Measurements from ENCODE around the gene PEAK3. TPM values are rescaled to one million over a fixed set of nuclear protein-coding genes. Genes with fewer than 3 reads are reported as not detected.
A peak's percentile ranks its signal among the peaks of the same experiment; 100 is the strongest.

PEAK3 gene, protein sequence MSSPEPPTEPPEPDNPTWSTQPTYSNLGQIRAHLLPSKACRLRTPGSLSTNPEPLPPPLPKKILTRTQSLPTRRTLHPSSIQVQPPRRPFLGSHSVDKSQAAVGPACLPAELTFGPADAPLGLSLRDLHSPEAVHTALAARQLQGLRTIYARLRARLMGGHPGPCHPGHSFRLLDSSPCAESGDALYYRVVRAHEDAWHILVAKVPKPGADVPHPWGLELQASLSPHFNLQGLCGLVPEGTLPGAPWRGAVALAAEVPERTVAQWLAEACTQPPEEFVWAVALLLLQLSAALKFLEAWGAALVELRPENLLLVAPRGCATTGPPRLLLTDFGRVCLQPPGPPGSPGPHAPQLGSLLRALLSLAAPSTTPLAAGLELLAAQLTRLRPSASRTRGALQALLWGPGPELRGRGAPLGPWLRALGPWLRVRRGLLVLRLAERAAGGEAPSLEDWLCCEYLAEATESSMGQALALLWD
- polyA plus RNA-seq (2011; rRNA removed) (not detected in 2 replicates), polyA minus RNA-seq (2011; rRNA and poly(A)+ RNA removed) (0.10 TPM in 1 of 2 replicates, not detected in the other)

DNA sequence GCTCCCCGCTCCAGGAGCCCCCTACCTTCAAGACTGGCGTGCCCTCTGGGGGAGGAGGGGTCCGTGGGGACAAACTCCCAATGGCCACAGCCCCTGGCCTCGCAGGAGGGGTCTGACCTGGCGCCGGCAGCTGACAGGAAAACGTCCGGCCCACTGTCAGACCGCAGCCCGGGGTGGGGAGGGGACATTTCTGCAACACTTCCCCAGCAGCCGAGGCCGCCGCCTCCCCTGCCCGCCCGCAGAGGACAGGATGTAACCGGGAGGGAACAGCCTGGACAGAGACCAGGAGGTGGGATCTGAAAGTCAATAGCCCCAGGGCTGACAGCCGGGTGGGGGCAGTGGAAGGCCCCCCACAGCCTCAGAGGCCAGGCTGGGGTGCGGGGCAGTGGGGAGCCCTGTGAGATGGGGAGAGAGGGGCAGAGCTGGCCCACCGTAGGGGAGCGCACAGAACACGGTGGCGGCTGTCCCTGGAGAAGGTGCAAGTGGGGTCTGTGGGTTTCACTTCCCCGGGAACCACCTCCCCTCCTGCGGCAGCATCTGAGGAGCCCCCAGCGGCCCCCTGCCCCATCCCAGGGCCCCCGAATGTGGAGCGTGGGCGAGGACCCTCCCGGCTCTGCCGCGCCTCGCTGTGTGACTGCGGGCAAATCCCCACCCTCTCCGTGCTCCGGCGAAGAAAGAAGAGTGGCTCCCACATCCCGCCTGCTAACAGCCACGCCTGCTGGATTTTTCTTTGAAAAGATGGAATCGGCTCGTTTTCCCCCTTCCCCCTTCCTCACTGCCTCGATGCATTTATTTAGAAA, at the start of gene PEAK3:
Gene PEAK3 (minus strand): TSS at position 114 of the 800 bp plus-strand sequence. CDS start 1,244 bp downstream, outside the sequence.
- ChIA-PET POLR2A (no interaction called here), CTCF (interaction anchor here (1.4 to 1.7 kb wide), 2 partner anchors 9 to 34 kb away, joined by 4 read pairs; no protein-coding TSS in a partner anchor)
- H3K4me3 ChIP-seq (ENCODE audit: low read depth, low read length) = peak within 1 kb of the TSS; percentile 28
- 0 out of 2 replicates have a peak, but pooled peaks cover under 1% of the 10 kb centered on the region for H3K27me3 ChIP-seq (ENCODE audit: control insufficient read depth, insufficient read depth, low read length)
- DNase-seq (ENCODE audit: low read depth) = no peak
- H3K36me3 ChIP-seq (ENCODE audit: control insufficient read depth, insufficient read depth, low read length) = no peaks in the 10 kb centered on the region
- TF ChIP-seq, protein P1, sequence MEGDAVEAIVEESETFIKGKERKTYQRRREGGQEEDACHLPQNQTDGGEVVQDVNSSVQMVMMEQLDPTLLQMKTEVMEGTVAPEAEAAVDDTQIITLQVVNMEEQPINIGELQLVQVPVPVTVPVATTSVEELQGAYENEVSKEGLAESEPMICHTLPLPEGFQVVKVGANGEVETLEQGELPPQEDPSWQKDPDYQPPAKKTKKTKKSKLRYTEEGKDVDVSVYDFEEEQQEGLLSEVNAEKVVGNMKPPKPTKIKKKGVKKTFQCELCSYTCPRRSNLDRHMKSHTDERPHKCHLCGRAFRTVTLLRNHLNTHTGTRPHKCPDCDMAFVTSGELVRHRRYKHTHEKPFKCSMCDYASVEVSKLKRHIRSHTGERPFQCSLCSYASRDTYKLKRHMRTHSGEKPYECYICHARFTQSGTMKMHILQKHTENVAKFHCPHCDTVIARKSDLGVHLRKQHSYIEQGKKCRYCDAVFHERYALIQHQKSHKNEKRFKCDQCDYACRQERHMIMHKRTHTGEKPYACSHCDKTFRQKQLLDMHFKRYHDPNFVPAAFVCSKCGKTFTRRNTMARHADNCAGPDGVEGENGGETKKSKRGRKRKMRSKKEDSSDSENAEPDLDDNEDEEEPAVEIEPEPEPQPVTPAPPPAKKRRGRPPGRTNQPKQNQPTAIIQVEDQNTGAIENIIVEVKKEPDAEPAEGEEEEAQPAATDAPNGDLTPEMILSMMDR (IDR thresholded peaks at IDR 0.05; ENCODE audit: insufficient read depth, low read depth, low read length) = no peak

DNA sequence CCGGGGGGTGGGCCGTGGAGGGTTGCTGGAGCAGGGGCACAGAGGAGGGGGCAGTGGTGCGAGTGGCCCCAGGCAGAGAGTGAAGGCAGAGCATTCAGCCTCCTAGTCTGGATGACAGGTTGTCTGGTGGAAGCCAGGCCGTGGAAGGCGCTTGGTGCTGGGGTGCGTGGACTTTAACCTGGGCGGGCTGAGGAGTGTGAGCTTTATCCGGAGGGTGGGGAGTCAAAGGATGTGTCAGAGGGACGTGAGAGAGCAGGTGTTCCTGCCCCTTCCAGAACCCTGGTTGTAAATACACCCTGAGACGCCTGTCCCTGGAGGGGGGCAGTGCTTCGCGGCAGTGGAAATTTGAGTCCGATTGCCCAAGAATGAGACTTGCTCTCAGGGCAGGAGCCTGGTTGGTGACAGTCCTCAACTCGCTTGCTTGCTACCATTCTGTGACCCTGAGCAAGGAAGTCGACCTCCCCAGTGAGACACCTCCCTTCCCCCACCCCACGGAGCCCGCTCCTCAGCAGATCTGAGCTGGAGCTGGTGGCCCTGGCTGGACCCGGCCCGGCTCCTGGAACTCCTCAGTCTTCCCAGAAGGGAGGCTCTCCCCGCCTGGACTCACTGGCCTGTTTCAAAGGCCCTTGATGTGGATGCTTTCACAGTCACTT, 48.8 kb upstream of the PEAK3 start:
- CTCF ChIA-PET = no interaction called here
- TF ChIP-seq, protein P1 (IDR thresholded peaks at IDR 0.05; ENCODE audit: insufficient read depth, low read depth, low read length) = no peak
- DNase-seq (ENCODE audit: low read depth) = no peak
- Histone ChIP-seq H3K4me3 (ENCODE audit: low read depth, low read length) (no peak overlapping the region), H3K36me3 (ENCODE audit: control insufficient read depth, insufficient read depth, low read length) (peaks cover under 1% of the 10 kb centered on the region; the same call in 1 of the 2 replicates), H3K27me3 (ENCODE audit: control insufficient read depth, insufficient read depth, low read length) (no peaks in the 10 kb centered on the region)
- POLR2A ChIA-PET = no interaction called here

DNA sequence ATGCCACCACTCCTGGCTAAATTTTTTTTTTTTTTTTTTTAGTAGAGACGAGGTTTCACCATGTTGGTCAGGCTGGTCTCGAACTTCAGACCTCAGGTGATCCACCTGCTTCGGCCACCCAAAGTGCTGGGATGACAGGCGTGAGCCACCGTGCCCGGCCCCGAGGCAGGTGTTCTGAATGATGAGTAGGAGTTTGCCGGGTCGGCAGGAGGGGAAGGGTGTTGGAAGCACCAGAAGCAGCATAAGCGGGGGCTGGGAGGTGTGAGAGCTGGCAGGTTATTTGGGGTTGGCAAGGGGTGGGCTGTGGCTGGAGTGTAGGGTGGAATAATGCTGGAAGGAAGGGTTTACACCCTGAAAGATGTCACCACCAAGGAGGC, 48.3 kb upstream of the PEAK3 start:
- no peak for DNase-seq (ENCODE audit: low read depth)
- Histone ChIP-seq H3K4me3 (ENCODE audit: low read depth, low read length) (no peak overlapping the region), H3K27me3 (ENCODE audit: control insufficient read depth, insufficient read depth, low read length) (no peaks in the 10 kb centered on the region), H3K36me3 (ENCODE audit: control insufficient read depth, insufficient read depth, low read length) (peaks cover 6% of the 10 kb centered on the region)
- ChIA-PET CTCF (no interaction called here), POLR2A (no interaction called here)
- TF ChIP-seq, protein P1 (IDR thresholded peaks at IDR 0.05; ENCODE audit: insufficient read depth, low read depth, low read length) = no peak

DNA sequence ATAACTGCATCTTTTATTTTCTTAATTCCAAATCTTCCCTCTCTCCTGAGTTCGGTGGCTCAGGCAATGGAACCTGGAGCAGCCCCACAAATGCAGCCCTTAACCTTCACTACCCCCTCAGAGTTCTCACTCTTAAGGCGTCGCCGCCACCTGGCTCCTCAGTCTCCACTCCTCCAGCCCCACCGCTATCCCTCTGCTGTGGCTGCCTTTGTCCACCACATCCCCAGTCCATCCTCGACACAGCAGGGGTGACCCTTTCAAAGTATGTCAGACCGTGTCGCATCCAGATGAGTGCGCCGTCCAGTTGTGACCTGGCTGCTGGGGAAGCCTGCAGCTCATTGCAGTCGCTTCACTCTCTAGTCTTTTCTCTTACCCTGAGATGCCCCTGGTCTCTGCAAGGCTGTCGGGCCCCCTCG, 47.5 kb upstream of the PEAK3 start:
- ChIA-PET POLR2A (no interaction called here), CTCF (no interaction called here)
- DNase-seq (ENCODE audit: low read depth) = no peak
- TF ChIP-seq, protein P1 (IDR thresholded peaks at IDR 0.05; ENCODE audit: insufficient read depth, low read depth, low read length) = no peak
- peak overlapping the region; percentile 95 for H3K4me3 ChIP-seq (ENCODE audit: low read depth, low read length)
- H3K36me3 ChIP-seq (ENCODE audit: control insufficient read depth, insufficient read depth, low read length) = peaks cover 6% of the 10 kb centered on the region
- no peaks in the 10 kb centered on the region for H3K27me3 ChIP-seq (ENCODE audit: control insufficient read depth, insufficient read depth, low read length)

DNA sequence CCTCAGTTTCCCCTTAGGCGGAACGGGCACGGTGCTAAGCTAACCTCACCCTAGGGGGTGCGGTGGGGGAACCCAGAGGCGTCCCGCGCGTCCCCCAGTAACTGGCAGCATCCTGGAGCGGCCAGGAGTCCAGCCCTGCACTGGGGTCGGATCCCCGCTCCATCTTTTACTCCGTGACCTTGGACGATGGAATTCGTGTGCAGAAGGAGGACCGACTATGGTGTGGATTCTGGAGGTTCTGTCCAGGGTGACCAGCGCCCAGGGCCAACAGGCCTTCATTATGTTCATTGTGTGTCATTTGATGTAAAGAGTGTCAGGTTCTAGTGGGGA, 47.1 kb upstream of the PEAK3 start:
- H3K36me3 ChIP-seq (ENCODE audit: control insufficient read depth, insufficient read depth, low read length) = peaks cover 9% of the 10 kb centered on the region
- TF ChIP-seq, protein P1 (IDR thresholded peaks at IDR 0.05; ENCODE audit: insufficient read depth, low read depth, low read length) = no peak
- no peak for DNase-seq (ENCODE audit: low read depth)
- ChIA-PET POLR2A (no interaction called here), CTCF (no interaction called here)
- peak overlapping the region; percentile 95 for H3K4me3 ChIP-seq (ENCODE audit: low read depth, low read length)
- no peaks in the 10 kb centered on the region for H3K27me3 ChIP-seq (ENCODE audit: control insufficient read depth, insufficient read depth, low read length)

Data from BJ (cell line).